B cell (primary cell): ENCODE data around the gene ZNF157. TPM values are rescaled to one million over a fixed set of nuclear protein-coding genes. Genes with fewer than 3 reads are reported as not detected.

Experiments
- ATAC-seq: fragments of 200-7000 bp; cut with Tn5 transposase; one replicate; pipeline ENCODE4 v1.10.0; 2021; ENCODE audit warnings: low read depth, mild to moderate bottlenecking, moderate number of reproducible peaks, moderate library complexity
- CTCF ChIA-PET: fragments of 350-600 bp; sonication (Branson Sonifier 250); formaldehyde crosslinking; loops from one replicate; lab custom pipeline; 2021; ENCODE audit warnings: antibody characterized with exemption, inconsistent platforms; lab: Charles Lee
- POLR2A ChIA-PET: fragments of 350-600 bp; sonication (Branson Sonifier 250); formaldehyde crosslinking; loops from one replicate; lab custom pipeline; 2021; ENCODE audit warnings: antibody characterized with exemption; lab: Charles Lee
- DNase-seq: peaks from one replicate; pipeline ENCODE4 v3.0.0; 2013
- H2AFZ ChIP-seq: 2 replicates; pipeline ENCODE4 v1.6.1; 2012; ENCODE audit warnings: mild to moderate bottlenecking, low read depth, low read length; ENCODE audit not compliant: insufficient read depth, poor library complexity, severe bottlenecking
- H3K27ac ChIP-seq, 2 donors: 1 replicate in 1 of 2; 2 replicates in 1 of 2; pipeline ENCODE4 v1.5.1; 2012 to 2013; ENCODE audit warnings: low read length in 2 of 2, mild to moderate bottlenecking in 2 of 2, moderate library complexity in 1 of 2
- H3K27me3 ChIP-seq, 4 experiments: fragments of 200-600 bp in 1 of 4; sonication (generic) in 1 of 4; replicated peaks in 1 of 4; 1 replicate in 2 of 4; 2 replicates in 2 of 4; pipeline versions ENCODE4 v1.6.1 to v1.7.0; 2013 to 2016; ENCODE audit warnings: low read length in 3 of 4, mild to moderate bottlenecking in 2 of 4, mixed read lengths in 1 of 4, moderate library complexity in 1 of 4; ENCODE audit not compliant: insufficient read depth in 4 of 4, control insufficient read depth in 3 of 4; ENCODE audit errors: control extremely low read depth in 1 of 4
- H3K36me3 ChIP-seq, 2 experiments: replicated peaks in 1 of 2; 1 replicate in 1 of 2; 2 replicates in 1 of 2; pipeline versions ENCODE4 v1.6.1 to v1.7.1; 2013; ENCODE audit warnings: low read length in 1 of 2; ENCODE audit not compliant: insufficient read depth in 2 of 2, control insufficient read depth in 1 of 2; ENCODE audit errors: control extremely low read depth in 1 of 2, extremely low read depth in 1 of 2
- H3K4me1 ChIP-seq, 2 donors: fragments of 200-600 bp in 1 of 2; sonication (generic) in 1 of 2; 1 replicate in 1 of 2; 2 replicates in 1 of 2; pipeline versions ENCODE4 v1.5.1 to v1.6.1; 2013 to 2017; ENCODE audit warnings: low read length in 2 of 2; ENCODE audit not compliant: control insufficient read depth in 2 of 2, insufficient read depth in 2 of 2
- H3K4me2 ChIP-seq: replicated peaks from 2 replicates; pipeline ENCODE3; 2012; ENCODE audit warnings: mild to moderate bottlenecking, low read depth, low read length; ENCODE audit not compliant: poor library complexity, severe bottlenecking
- H3K4me3 ChIP-seq, 5 experiments: fragments of 200-600 bp in 1 of 5; sonication (generic) in 1 of 5; 1 replicate in 3 of 5; 2 replicates in 2 of 5; pipeline versions ENCODE4 v1.5.1 to v1.7.0; 2011 to 2016; ENCODE audit warnings: low read length in 4 of 5, mild to moderate bottlenecking in 4 of 5, low read depth in 2 of 5, control low read depth in 1 of 5, moderate library complexity in 1 of 5; ENCODE audit not compliant: insufficient read depth in 1 of 5; ENCODE audit errors: control extremely low read depth in 1 of 5, extremely low read depth in 1 of 5
- H3K79me2 ChIP-seq: fragments of 200-600 bp; sonication (generic); one replicate; pipeline ENCODE4 v1.6.0; 2016; ENCODE audit warnings: low read length; ENCODE audit not compliant: control insufficient read depth, insufficient read depth
- H3K9ac ChIP-seq: fragments of 200-600 bp; sonication (generic); 2 replicates; pipeline ENCODE4 v1.6.1; 2017; ENCODE audit warnings: mild to moderate bottlenecking, low read length, moderate library complexity
- H3K9me3 ChIP-seq, 3 donors: one replicate each; pipeline versions ENCODE4 v1.6.1 to v1.7.1; 2013; ENCODE audit warnings: low read length in 2 of 3; ENCODE audit not compliant: control insufficient read depth in 2 of 3, insufficient read depth in 1 of 3; ENCODE audit errors: control extremely low read depth in 1 of 3
- H4K20me1 ChIP-seq: 2 replicates; pipeline ENCODE4 v1.6.0; 2012; ENCODE audit warnings: mild to moderate bottlenecking, low read length; ENCODE audit not compliant: insufficient read depth, control insufficient read depth, poor library complexity, severe bottlenecking
- H3K27ac Mint-ChIP-seq: one replicate; pipeline ENCODE4 v1.8.0; 2021; ENCODE audit warnings: mixed read lengths
- H3K27me3 Mint-ChIP-seq: one replicate; pipeline ENCODE4 v1.8.0; 2021; ENCODE audit warnings: mixed read lengths
- H3K4me1 Mint-ChIP-seq: one replicate; pipeline ENCODE4 v1.8.0; 2021; ENCODE audit warnings: mixed read lengths
- H3K4me3 Mint-ChIP-seq: one replicate; pipeline ENCODE4 v1.8.0; 2021; ENCODE audit warnings: mixed read lengths
- H3K9me3 Mint-ChIP-seq: one replicate; pipeline ENCODE4 v1.8.0; 2022; ENCODE audit warnings: mixed read lengths; ENCODE audit not compliant: insufficient read depth
- EZH2 ChIP-seq: IDR thresholded peaks from 2 replicates; pipeline ENCODE4 v1.6.1; 2012; ENCODE audit warnings: borderline replicate concordance, low read depth, mild to moderate bottlenecking, moderate library complexity, low read length; ENCODE audit not compliant: insufficient read depth, poor library complexity, severe bottlenecking
- WGBS: methylation state at CpG from one replicate; pipeline ENCODE4 v1.1.5; 2013; ENCODE audit warnings: missing lambda C conversion rate; ENCODE audit not compliant: insufficient coverage; 5-methylcytosine and 5-hydroxymethylcytosine counted together
- intact Hi-C: fragments of 100-400 bp; cut with micrococcal nuclease; formaldehyde crosslinking; loops from one replicate; pipeline ENCODE4 v1.10.0; 2022
- polyA plus RNA-seq: library from polyadenylated mRNA; depleted of rRNA; stranded (reverse); fragments of >200 nt; gene quantifications from 2 replicates; pipeline ENCODE4 v1.2.3, GENCODE V29; 2012
- total RNA-seq, 2 donors: library from RNA; stranded (reverse); fragments of 120-200 nt in 1 of 2; gene quantifications; 1 replicate in 1 of 2; 2 replicates in 1 of 2; pipeline versions ENCODE4 v1.2.3 to v1.2.4, GENCODE V29; 2013 to 2022
- TF ChIP-seq, protein P1 (sequence below): fragments of 200-600 bp; IDR thresholded peaks from one replicate; pipeline ENCODE4 v1.8.0; 2022; ENCODE audit warnings: antibody characterized with exemption, mild to moderate bottlenecking

Gene ZNF157
- total and polyA plus RNA-seq, 2 donors (not counting 1 experiment from before 2014, with no cell fraction given), result 0.28 to 0.99 TPM

DNA sequence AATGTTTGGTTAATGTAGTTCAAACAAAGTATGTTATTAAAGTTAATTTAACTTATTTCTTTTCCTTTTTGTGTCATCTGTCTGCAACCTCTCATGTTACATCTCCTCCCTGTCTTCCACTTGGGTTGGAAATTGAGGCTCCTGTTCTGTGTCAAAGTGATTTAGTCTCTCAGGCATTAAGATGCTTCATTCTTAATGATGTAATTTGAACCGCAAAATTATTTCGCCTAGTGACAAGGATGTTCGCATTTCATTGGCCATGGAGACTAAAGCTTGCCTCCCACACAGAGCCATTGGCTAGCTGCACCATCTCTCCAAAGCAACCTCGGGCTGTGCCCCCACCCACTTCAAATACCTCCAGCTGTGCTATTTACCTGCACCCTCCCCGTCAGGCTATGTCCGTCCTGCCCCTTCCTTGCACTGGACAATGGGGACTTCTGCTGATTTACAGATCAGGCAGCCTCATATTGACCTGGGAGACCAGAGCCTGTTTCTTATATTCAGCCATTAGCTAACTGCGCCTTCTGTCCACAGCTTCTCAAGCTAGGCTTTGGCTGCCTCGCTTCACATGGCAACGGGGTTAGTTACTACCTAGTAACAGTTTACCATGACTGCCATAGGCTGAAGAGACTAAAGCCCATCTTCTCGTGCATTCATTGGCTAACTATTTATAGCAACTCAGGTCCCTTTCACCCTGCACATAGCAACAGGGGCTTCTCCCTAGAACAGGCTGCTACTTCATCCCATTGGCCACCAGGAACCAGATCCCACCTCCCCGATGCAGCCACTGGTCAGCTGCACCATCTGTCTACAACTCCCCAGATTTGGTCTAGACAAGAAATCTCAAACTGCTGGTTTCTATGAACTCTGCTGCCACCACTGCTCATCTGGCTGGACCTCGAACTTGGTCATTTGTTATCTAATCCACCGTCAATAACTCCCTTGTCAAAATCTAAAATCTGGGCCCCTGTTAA, 8.6 kb upstream of the ZNF157 start:
- WGBS, result 0% methylated on average over 5 of the region's 13 CpGs
- H3K4me1 Mint-ChIP-seq, result peaks cover 34% of the 10 kb centered on the region
- Histone ChIP-seq H3K36me3 (no peaks in the 10 kb centered on the region), H3K9me3 (no peaks in the 10 kb centered on the region), H4K20me1 (no peaks in the 10 kb centered on the region), H3K9ac (peak overlapping the region; percentile 69), H3K4me1 (peaks cover 17 to 29% of the 10 kb centered on the region in 2 donors), H3K27ac (peak overlapping the region; percentile 86 to 92), H2AFZ (peak overlapping the region; percentile 73), H3K4me2 (peak overlapping the region; percentile 73), H3K27me3 (no peaks in the 10 kb centered on the region), H3K79me2 (no peaks in the 10 kb centered on the region), H3K4me3 (peak overlapping the region; percentile 39 to 63 (median 55))
- no peak for TF ChIP-seq EZH2
- TF ChIP-seq, protein P1, sequence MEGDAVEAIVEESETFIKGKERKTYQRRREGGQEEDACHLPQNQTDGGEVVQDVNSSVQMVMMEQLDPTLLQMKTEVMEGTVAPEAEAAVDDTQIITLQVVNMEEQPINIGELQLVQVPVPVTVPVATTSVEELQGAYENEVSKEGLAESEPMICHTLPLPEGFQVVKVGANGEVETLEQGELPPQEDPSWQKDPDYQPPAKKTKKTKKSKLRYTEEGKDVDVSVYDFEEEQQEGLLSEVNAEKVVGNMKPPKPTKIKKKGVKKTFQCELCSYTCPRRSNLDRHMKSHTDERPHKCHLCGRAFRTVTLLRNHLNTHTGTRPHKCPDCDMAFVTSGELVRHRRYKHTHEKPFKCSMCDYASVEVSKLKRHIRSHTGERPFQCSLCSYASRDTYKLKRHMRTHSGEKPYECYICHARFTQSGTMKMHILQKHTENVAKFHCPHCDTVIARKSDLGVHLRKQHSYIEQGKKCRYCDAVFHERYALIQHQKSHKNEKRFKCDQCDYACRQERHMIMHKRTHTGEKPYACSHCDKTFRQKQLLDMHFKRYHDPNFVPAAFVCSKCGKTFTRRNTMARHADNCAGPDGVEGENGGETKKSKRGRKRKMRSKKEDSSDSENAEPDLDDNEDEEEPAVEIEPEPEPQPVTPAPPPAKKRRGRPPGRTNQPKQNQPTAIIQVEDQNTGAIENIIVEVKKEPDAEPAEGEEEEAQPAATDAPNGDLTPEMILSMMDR, result no peak
- no peaks in the 10 kb centered on the region for H3K9me3 Mint-ChIP-seq
- DNase-seq, result peak; percentile 90
- ChIA-PET CTCF (interaction anchor here (0.6 to 1.8 kb wide), 7 partner anchors 22 to 1484 kb away, joined by 3 to 8 read pairs (median 3); partner anchors contain the start of gene NDUFB11), POLR2A (interaction anchor here (0.7 to 1.0 kb wide), 5 partner anchors 129 to 1315 kb away, joined by 3 to 5 read pairs (median 3); partner anchors contain the start of gene USP11)
- intact Hi-C loops, result loop anchor here (1.0 to 10.0 kb wide), 6 partner anchors 120 to 293 kb away; partner anchors contain the start of genes ARAF, CDK16, ELK1 and UBA1
- H3K27ac Mint-ChIP-seq, result peak overlapping the region; percentile 90
- H3K27me3 Mint-ChIP-seq, result no peaks in the 10 kb centered on the region
- ATAC-seq, result peak; percentile 77
- H3K4me3 Mint-ChIP-seq, result peak overlapping the region; percentile 90
